ENCODE measurements around the gene SYCP2.

DNA sequence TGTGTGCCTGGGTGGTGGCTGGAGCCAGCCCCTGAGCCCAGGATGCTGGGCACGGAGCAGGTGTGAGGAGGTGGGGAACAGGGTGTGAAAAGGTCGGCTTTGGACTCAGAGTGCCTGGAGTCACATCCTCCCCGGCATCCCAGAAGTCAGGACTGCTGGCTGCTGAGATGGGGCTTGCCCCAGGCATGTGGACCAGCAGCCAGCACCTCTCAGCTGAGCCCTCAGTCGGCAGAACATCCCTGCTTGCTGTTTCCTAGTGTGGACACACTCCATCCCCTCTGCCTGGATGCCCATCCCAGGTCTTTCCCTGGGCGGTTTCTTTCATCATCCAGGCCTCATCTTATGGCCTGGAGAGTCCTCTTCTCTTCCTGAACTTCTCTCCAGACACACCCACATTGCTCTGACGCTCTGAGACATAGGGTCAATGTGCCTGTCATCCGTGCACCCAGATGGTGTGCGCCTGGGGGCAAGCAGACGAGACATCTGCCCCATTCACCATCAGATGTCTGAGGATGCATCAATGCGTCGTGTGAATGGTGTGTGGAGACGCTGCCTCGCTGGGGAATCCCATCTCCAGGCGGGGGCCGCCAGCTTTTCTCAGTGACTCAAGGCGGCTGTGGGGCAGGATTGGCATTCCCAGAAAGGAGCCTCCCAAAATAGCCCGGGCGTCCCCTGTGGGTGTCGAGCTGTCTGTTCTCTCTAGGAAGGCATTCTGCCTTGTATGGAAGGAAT, 104.2 kb downstream of the SYCP2 start:
- TF ChIP-seq, protein P1, sequence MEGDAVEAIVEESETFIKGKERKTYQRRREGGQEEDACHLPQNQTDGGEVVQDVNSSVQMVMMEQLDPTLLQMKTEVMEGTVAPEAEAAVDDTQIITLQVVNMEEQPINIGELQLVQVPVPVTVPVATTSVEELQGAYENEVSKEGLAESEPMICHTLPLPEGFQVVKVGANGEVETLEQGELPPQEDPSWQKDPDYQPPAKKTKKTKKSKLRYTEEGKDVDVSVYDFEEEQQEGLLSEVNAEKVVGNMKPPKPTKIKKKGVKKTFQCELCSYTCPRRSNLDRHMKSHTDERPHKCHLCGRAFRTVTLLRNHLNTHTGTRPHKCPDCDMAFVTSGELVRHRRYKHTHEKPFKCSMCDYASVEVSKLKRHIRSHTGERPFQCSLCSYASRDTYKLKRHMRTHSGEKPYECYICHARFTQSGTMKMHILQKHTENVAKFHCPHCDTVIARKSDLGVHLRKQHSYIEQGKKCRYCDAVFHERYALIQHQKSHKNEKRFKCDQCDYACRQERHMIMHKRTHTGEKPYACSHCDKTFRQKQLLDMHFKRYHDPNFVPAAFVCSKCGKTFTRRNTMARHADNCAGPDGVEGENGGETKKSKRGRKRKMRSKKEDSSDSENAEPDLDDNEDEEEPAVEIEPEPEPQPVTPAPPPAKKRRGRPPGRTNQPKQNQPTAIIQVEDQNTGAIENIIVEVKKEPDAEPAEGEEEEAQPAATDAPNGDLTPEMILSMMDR (IDR thresholded peaks at IDR 0.05): no peak
- TF ChIP-seq POLR2A (IDR thresholded peaks at IDR 0.05): no peak
